Erythroblast (primary cell): ENCODE data around the gene VWC2.

ENCODE experiments used
- GATA1 ChIP-seq: IDR thresholded peaks from 2 replicates; pipeline ENCODE4 v1.6.1; 2011; ENCODE audit warnings: low read depth, mild to moderate bottlenecking, control low read depth, low read length, moderate library complexity
- POLR2A ChIP-seq: IDR thresholded peaks from 2 replicates; pipeline ENCODE4 v1.6.1; 2011; ENCODE audit warnings: mild to moderate bottlenecking, low read length

- TF ChIP-seq POLR2A, result no peak
- no peak for TF ChIP-seq GATA1
Observed at GRCh38 chr7:49937608-49938007, 164.2 kb downstream of the VWC2 start.
